Adipose tissue (tissue), 3 donors: ENCODE results near the gene APLN. TPM values are rescaled to one million over a fixed set of nuclear protein-coding genes. Genes with fewer than 3 reads are reported as not detected.

Experiments
- H3K27ac ChIP-seq: one replicate; pipeline ENCODE4 v1.5.1; 2013; ENCODE audit warnings: low read depth, low read length
- WGBS, 3 donors: extraction: QIAGEN DNeasy Blood & Tissue Kit; methylation state at CpG; one replicate each; pipeline ENCODE4 v1.1.7; 2013; 5-methylcytosine and 5-hydroxymethylcytosine counted together
- polyA plus RNA-seq, 3 donors: library from polyadenylated mRNA; stranded (reverse); fragments of 200-250 nt; gene quantifications; one replicate each; pipeline ENCODE4 v1.2.3, GENCODE V29; 2013
- donor health status: healthy with polysubstance abuse.
- donor health status: Bipolar disorder and iron deficiency.
- donor health status: healthy.

The APLN gene
- polyA plus RNA-seq, 3 donors = 0.40 to 2.8 (median 2.3) TPM

GRCh38 chrX:129647418-129648410, 7.0 kb downstream of the APLN start:
- H3K27ac ChIP-seq = no peak overlapping the region
- WGBS, 3 donors = 77 to 94% (median 87%) methylated on average over 13 to 14 of the region's 14 CpGs

- WGBS, 3 donors = 68 to 87% (median 78%) methylated on average over 11 to 13 of the region's 13 CpGs
Measured at GRCh38 chrX:129646566-129647417, 8.0 kb downstream of the APLN start.

GRCh38 chrX:129642641-129643040, 12.1 kb downstream of the APLN start:
- WGBS, 3 donors = 17 to 54% (median 37%) methylated on average over 4 of the region's 4 CpGs
- no peak overlapping the region for H3K27ac ChIP-seq

More at GRCh38 chrX:129646566-129647417, 8.0 kb downstream of the APLN start:
- no peak overlapping the region for H3K27ac ChIP-seq

- 25 to 72% (median 46%) methylated on average over 3 of the region's 3 CpGs for WGBS, 3 donors
- no peak overlapping the region for H3K27ac ChIP-seq
Measured at GRCh38 chrX:129641941-129642340, 12.8 kb downstream of the APLN start.

- WGBS, 3 donors = 64 to 72% (median 70%) methylated on average over 3 of the region's 3 CpGs
- H3K27ac ChIP-seq = no peak overlapping the region
Measured at GRCh38 chrX:129641469-129641868, 13.3 kb downstream of the APLN start.

- WGBS, 3 donors = 52 to 100% (median 75%) methylated on average over 1 of the region's 1 CpG
- no peak overlapping the region for H3K27ac ChIP-seq
Measured at GRCh38 chrX:129640737-129641136, 14.0 kb downstream of the APLN start.

- 62 to 91% (median 63%) methylated on average over 2 to 8 of the region's 8 CpGs for WGBS, 3 donors
- no peak overlapping the region for H3K27ac ChIP-seq
Measured at GRCh38 chrX:129638917-129639316, 15.8 kb downstream of the APLN start.

- 20 to 27% (median 24%) methylated on average over 13 of the region's 13 CpGs for WGBS, 3 donors
- no peak overlapping the region for H3K27ac ChIP-seq
Measured at GRCh38 chrX:129637217-129638109, 17.3 kb downstream of the APLN start.

- H3K27ac ChIP-seq = no peak overlapping the region
- WGBS, 3 donors = 64 to 82% (median 72%) methylated on average over 8 of the region's 8 CpGs
Measured at GRCh38 chrX:129636175-129636681, 18.5 kb downstream of the APLN start.

- H3K27ac ChIP-seq = no peak overlapping the region
- WGBS, 3 donors = 54 to 76% (median 72%) methylated on average over 7 of the region's 7 CpGs
Measured at GRCh38 chrX:129634541-129634940, 20.2 kb downstream of the APLN start.

GRCh38 chrX:129632443-129632842, 22.3 kb downstream of the APLN start:
- 64 to 72% (median 65%) methylated on average over 5 to 7 of the region's 7 CpGs for WGBS, 3 donors
- H3K27ac ChIP-seq = no peak overlapping the region

GRCh38 chrX:129631849-129632248, 22.9 kb downstream of the APLN start:
- no peak overlapping the region for H3K27ac ChIP-seq
- WGBS, 3 donors = 79 to 93% (median 93%) methylated on average over 4 to 5 of the region's 5 CpGs

- WGBS, 3 donors = 52 to 70% (median 55%) methylated on average over 7 of the region's 7 CpGs
- no peak overlapping the region for H3K27ac ChIP-seq
Measured at GRCh38 chrX:129629837-129630236, 24.9 kb downstream of the APLN start.

- WGBS, 3 donors = 47 to 60% (median 55%) methylated on average over 3 of the region's 3 CpGs
Measured at GRCh38 chrX:129626026-129626425, 28.7 kb downstream of the APLN start.

GRCh38 chrX:129622757-129623301, 31.9 kb downstream of the APLN start:
- H3K27ac ChIP-seq = no peak overlapping the region
- 62 to 75% (median 65%) methylated on average over 5 to 10 of the region's 10 CpGs for WGBS, 3 donors

More at GRCh38 chrX:129626026-129626425, 28.7 kb downstream of the APLN start:
- H3K27ac ChIP-seq = no peak overlapping the region

- H3K27ac ChIP-seq = no peak overlapping the region
- WGBS, 3 donors = 56 to 88% (median 69%) methylated on average over 4 of the region's 4 CpGs
Measured at GRCh38 chrX:129618997-129619396, 35.8 kb downstream of the APLN start.

- WGBS, 3 donors = 71 to 79% (median 76%) methylated on average over 5 to 6 of the region's 6 CpGs
- no peak overlapping the region for H3K27ac ChIP-seq
Measured at GRCh38 chrX:129617420-129617819, 37.3 kb downstream of the APLN start.
